ENCODE results near the gene MARS1. TPM values are rescaled to one million over a fixed set of nuclear protein-coding genes. Genes with fewer than 3 reads are reported as not detected.

Gene MARS1
- total RNA-seq, 1 donor from 2014 or later, result 73.1 TPM

- Histone ChIP-seq H3K4me1 (peaks cover 44% of the 10 kb centered on the region), H3K27ac (replicated peaks) (peak within 1 kb of the TSS; percentile 88), H3K9me3 (replicated peaks) (no peaks in the 10 kb centered on the region), H3K36me3 (no peaks in the 10 kb centered on the region), H3K4me3 (peak within 1 kb of the TSS; percentile 80), H3K27me3 (ENCODE audit: low read depth) (peaks cover 20% of the 10 kb centered on the region)
- TF ChIP-seq CTCF (IDR thresholded peaks at IDR 0.05; ENCODE audit: borderline replicate concordance), result no peak
- intact Hi-C loops (cut with micrococcal nuclease), result loop anchor here (5.0 kb wide), 1 partner anchor 158 kb away; no protein-coding TSS in a partner anchor
- no peak for DNase-seq
These were observed 28.0 kb upstream of the MARS1 start, which contains the start of gene GLI1 for GRCh38 chr12:57459750-57460467. GLI1 (plus strand) TSS chr12:57459785; CDS start chr12:57463692, 3,907 bp downstream.

GRCh38 chr12:57460468-57460784 lies 27.4 kb upstream of the MARS1 start:
- H3K9me3 ChIP-seq (replicated peaks), result no peaks in the 10 kb centered on the region
- intact Hi-C loops (cut with micrococcal nuclease), result no loop called here
- no peak for TF ChIP-seq CTCF (IDR thresholded peaks at IDR 0.05; ENCODE audit: borderline replicate concordance)
- H3K27me3 ChIP-seq (ENCODE audit: low read depth), result peaks cover 22% of the 10 kb centered on the region
- H3K27ac ChIP-seq (replicated peaks), result peak overlapping the region; percentile 88
- H3K4me3 ChIP-seq, result peak overlapping the region; percentile 80
- no peaks in the 10 kb centered on the region for H3K36me3 ChIP-seq
- H3K4me1 ChIP-seq, result peaks cover 44% of the 10 kb centered on the region
- no peak for DNase-seq

- no peak for DNase-seq
- intact Hi-C loops (cut with micrococcal nuclease), result no loop called here
These were observed 27.0 kb upstream of the MARS1 start for GRCh38 chr12:57460841-57461275.

GRCh38 chr12:57461276-57461916 lies 26.5 kb upstream of the MARS1 start:
- DNase-seq, result peak; percentile 74
- H3K27ac ChIP-seq (replicated peaks), result peak overlapping the region; percentile 78

More at GRCh38 chr12:57460841-57461275, 27.0 kb upstream of the MARS1 start:
- Histone ChIP-seq H3K36me3 (no peaks in the 10 kb centered on the region), H3K4me1 (peaks cover 44% of the 10 kb centered on the region), H3K27ac (replicated peaks) (peak overlapping the region; percentile 18), H3K4me3 (peak overlapping the region; percentile 80), H3K9me3 (replicated peaks) (no peaks in the 10 kb centered on the region), H3K27me3 (ENCODE audit: low read depth) (peaks cover 26% of the 10 kb centered on the region)
- no peak for TF ChIP-seq CTCF (IDR thresholded peaks at IDR 0.05; ENCODE audit: borderline replicate concordance)

GRCh38 chr12:57461917-57462250 lies 26.0 kb upstream of the MARS1 start:
- peaks cover 44% of the 10 kb centered on the region for H3K4me1 ChIP-seq
- intact Hi-C loops (cut with micrococcal nuclease), result no loop called here
- H3K36me3 ChIP-seq, result no peaks in the 10 kb centered on the region
- peak overlapping the region; percentile 78 for H3K27ac ChIP-seq (replicated peaks)
- peak overlapping the region; percentile 80 for H3K4me3 ChIP-seq
- no peak for TF ChIP-seq CTCF (IDR thresholded peaks at IDR 0.05; ENCODE audit: borderline replicate concordance)
- DNase-seq, result no peak
- peaks cover 28% of the 10 kb centered on the region for H3K27me3 ChIP-seq (ENCODE audit: low read depth)
- no peaks in the 10 kb centered on the region for H3K9me3 ChIP-seq (replicated peaks)

More at GRCh38 chr12:57461276-57461916, 26.5 kb upstream of the MARS1 start:
- H3K4me1 ChIP-seq, result peaks cover 44% of the 10 kb centered on the region
- H3K27me3 ChIP-seq (ENCODE audit: low read depth), result peaks cover 27% of the 10 kb centered on the region
- H3K9me3 ChIP-seq (replicated peaks), result no peaks in the 10 kb centered on the region
- TF ChIP-seq CTCF (IDR thresholded peaks at IDR 0.05; ENCODE audit: borderline replicate concordance), result no peak
- intact Hi-C loops (cut with micrococcal nuclease), result no loop called here
- no peaks in the 10 kb centered on the region for H3K36me3 ChIP-seq
- H3K4me3 ChIP-seq, result peak overlapping the region; percentile 80

Measured in left ventricle myocardium inferior (tissue), 1 donor.